Loucy (cell line): ENCODE measurements around the gene JSRP1.

Source experiments
- CTCF ChIP-seq: fragments of 200-600 bp; sonication (generic); conservative IDR thresholded peaks from 2 replicates; pipeline ENCODE4 v1.5.1; 2014; ENCODE audit warnings: mild to moderate bottlenecking, antibody characterized with exemption, low read length
- EZH2phosphoT487 ChIP-seq: fragments of 200-600 bp; IDR thresholded peaks from 2 replicates; pipeline ENCODE4 v1.6.1; 2018; ENCODE audit warnings: antibody characterized with exemption, mild to moderate bottlenecking, moderate library complexity, borderline replicate concordance

- TF ChIP-seq CTCF (peak; percentile 12; the same call in 1 of the 2 replicates), EZH2phosphoT487 (no peak)
Measured at GRCh38 chr19:2269244-2270156, 13.3 kb upstream of the JSRP1 start.
